Mesenchymal stem cell (in vitro differentiated cells and primary cell): ENCODE data around the gene FSD1.
A peak's percentile ranks its signal among the peaks of the same experiment; 100 is the strongest.

Experiments
- DNase-seq: peaks from one replicate; pipeline ENCODE4 v3.0.0-alpha.2; 2013
- H2AFZ ChIP-seq: one replicate; pipeline ENCODE4 v1.6.1; 2013; ENCODE audit warnings: low read depth, mild to moderate bottlenecking, control low read depth, inconsistent platforms, low read length, moderate library complexity
- H2AK5ac ChIP-seq: 2 replicates; pipeline ENCODE4 v1.6.1; 2013; ENCODE audit warnings: low read length, moderate library complexity, mild to moderate bottlenecking, inconsistent platforms; ENCODE audit not compliant: severe bottlenecking
- H2BK120ac ChIP-seq: one replicate; pipeline ENCODE4 v1.6.1; 2013; ENCODE audit warnings: low read depth, mild to moderate bottlenecking, inconsistent platforms, low read length, moderate library complexity
- H2BK12ac ChIP-seq, 2 experiments: one replicate each; pipeline ENCODE4 v1.6.1; 2013; ENCODE audit warnings: inconsistent platforms in 2 of 2, low read length in 2 of 2, mild to moderate bottlenecking in 2 of 2, moderate library complexity in 2 of 2, control low read depth in 1 of 2
- H2BK15ac ChIP-seq: one replicate; pipeline ENCODE4 v1.6.1; 2013; ENCODE audit warnings: mild to moderate bottlenecking, low read depth, inconsistent platforms; ENCODE audit not compliant: poor library complexity, severe bottlenecking
- H2BK5ac ChIP-seq: 2 replicates; pipeline ENCODE4 v1.6.1; 2013; ENCODE audit warnings: low read depth, mild to moderate bottlenecking, low read length, control low read depth, inconsistent platforms; ENCODE audit not compliant: poor library complexity, severe bottlenecking
- H3K14ac ChIP-seq, 2 experiments: one replicate each; pipeline ENCODE4 v1.6.1; 2013; ENCODE audit warnings: inconsistent platforms in 2 of 2, low read length in 2 of 2, control low read depth in 1 of 2, mild to moderate bottlenecking in 1 of 2, moderate library complexity in 1 of 2
- H3K18ac ChIP-seq, 2 experiments: one replicate each; pipeline ENCODE4 v1.6.1; 2013; ENCODE audit warnings: inconsistent platforms in 2 of 2, low read length in 2 of 2, control low read depth in 1 of 2, low read depth in 1 of 2, mild to moderate bottlenecking in 1 of 2
- H3K23ac ChIP-seq, 2 experiments: one replicate each; pipeline ENCODE4 v1.6.1; 2013; ENCODE audit warnings: inconsistent platforms in 2 of 2, low read length in 2 of 2, mild to moderate bottlenecking in 2 of 2, moderate library complexity in 2 of 2, control low read depth in 1 of 2
- H3K27ac ChIP-seq: 2 replicates; pipeline ENCODE4 v1.5.1; 2013; ENCODE audit warnings: mild to moderate bottlenecking, moderate library complexity, low read length, control low read depth, inconsistent platforms; ENCODE audit not compliant: poor library complexity, severe bottlenecking
- H3K27me3 ChIP-seq, 2 experiments: 2 replicates each; pipeline versions ENCODE4 v1.6.1 to v1.7.0; 2013; ENCODE audit warnings: low read length in 2 of 2, mild to moderate bottlenecking in 2 of 2, moderate library complexity in 2 of 2, control low read depth in 1 of 2, inconsistent platforms in 1 of 2; ENCODE audit not compliant: control insufficient read depth in 1 of 2, insufficient read depth in 1 of 2
- H3K36me3 ChIP-seq, 2 experiments: 2 replicates each; pipeline versions ENCODE4 v1.6.1 to v1.7.0; 2013; ENCODE audit warnings: low read length in 2 of 2, control low read depth in 1 of 2, inconsistent platforms in 1 of 2, low read depth in 1 of 2, mild to moderate bottlenecking in 1 of 2; ENCODE audit not compliant: insufficient read depth in 2 of 2, control insufficient read depth in 1 of 2
- H3K4ac ChIP-seq, 2 experiments: one replicate each; pipeline ENCODE4 v1.6.1; 2013; ENCODE audit warnings: inconsistent platforms in 2 of 2, low read length in 2 of 2, mild to moderate bottlenecking in 2 of 2, moderate library complexity in 2 of 2, control low read depth in 1 of 2, low read depth in 1 of 2
- H3K4me1 ChIP-seq: 2 replicates; pipeline ENCODE4 v1.6.1; 2013; ENCODE audit warnings: low read depth, low read length, control low read depth; ENCODE audit not compliant: control insufficient read depth, insufficient read depth
- H3K4me2 ChIP-seq: 2 replicates; pipeline ENCODE4 v1.6.1; 2013; ENCODE audit warnings: low read length, mild to moderate bottlenecking, inconsistent platforms; ENCODE audit not compliant: poor library complexity, severe bottlenecking
- H3K4me3 ChIP-seq, 2 experiments: 2 replicates each; pipeline versions ENCODE4 v1.5.1 to v1.7.0; 2013; ENCODE audit warnings: low read length in 2 of 2, mild to moderate bottlenecking in 2 of 2, control low read depth in 1 of 2, low read depth in 1 of 2; ENCODE audit not compliant: insufficient read depth in 1 of 2
- H3K79me1 ChIP-seq: replicated peaks from 2 replicates; pipeline ENCODE4 v1.6.1; 2013; ENCODE audit warnings: mild to moderate bottlenecking, control low read depth, low read length, inconsistent platforms; ENCODE audit not compliant: poor library complexity, severe bottlenecking
- H3K9ac ChIP-seq: 2 replicates; pipeline ENCODE4 v1.7.0; 2013; ENCODE audit warnings: mild to moderate bottlenecking, low read length, moderate library complexity
- H3K9me3 ChIP-seq: 2 replicates; pipeline ENCODE4 v1.7.0; 2013; ENCODE audit warnings: mild to moderate bottlenecking, low read length; ENCODE audit not compliant: control insufficient read depth
- H4K8ac ChIP-seq: one replicate; pipeline ENCODE4 v1.6.1; 2013; ENCODE audit warnings: inconsistent platforms, mild to moderate bottlenecking, low read length, moderate library complexity
- H4K91ac ChIP-seq: one replicate; pipeline ENCODE4 v1.6.1; 2013; ENCODE audit warnings: mild to moderate bottlenecking, low read length, inconsistent platforms
- WGBS: methylation state at CpG from one replicate; pipeline ENCODE4 v1.1.7; 2013; ENCODE audit warnings: mixed read lengths; 5-methylcytosine and 5-hydroxymethylcytosine counted together

The FSD1 gene

DNA sequence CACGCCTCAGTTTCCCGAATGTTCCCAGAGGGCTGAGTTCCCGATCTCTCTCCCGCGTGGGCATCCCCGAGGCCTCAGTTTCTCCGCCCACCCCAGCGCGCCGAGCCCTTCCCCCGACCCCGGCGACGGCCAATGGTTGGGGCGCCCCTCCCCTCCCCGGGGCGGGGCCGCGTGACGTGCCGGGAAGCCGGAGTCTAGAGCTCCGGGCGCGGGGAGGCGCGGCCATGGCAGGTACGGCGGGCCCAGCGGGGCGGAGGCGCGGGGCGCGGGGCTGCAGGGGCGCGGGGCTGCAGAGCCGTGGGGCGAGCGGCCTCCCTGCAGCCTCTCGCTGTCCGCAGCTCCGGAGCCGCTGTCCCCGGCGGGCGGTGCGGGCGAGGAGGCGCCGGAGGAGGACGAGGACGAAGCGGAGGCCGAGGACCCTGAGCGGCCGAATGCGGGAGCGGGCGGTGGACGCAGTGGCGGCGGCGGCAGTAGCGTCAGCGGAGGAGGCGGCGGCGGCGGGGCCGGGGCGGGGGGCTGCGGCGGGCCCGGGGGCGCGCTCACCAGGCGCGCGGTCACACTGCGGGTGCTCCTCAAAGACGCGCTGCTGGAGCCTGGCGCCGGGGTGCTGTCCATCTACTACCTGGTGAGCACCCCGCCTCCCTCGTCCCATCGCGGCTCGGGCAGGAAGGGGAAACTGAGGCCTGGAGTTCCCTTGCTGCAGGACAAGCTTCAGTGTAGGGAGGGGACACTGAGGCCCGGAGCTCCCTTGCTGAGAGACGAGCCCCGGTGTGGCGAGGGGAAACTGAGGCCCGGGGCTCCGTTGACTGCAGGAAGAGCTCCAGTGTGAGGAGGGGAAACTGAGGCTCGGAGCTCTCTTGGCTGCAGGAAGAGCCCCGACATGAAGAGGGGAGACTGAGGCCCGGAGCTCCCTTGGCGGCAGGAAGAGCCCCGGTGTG is 39.2 kb downstream of the FSD1 start, which contains the start of gene MPND:
Gene MPND, plus strand, starts transcription at position 193 of the 938 bp plus-strand sequence. Its CDS starts 32 bp downstream, at position 225.
- H2AFZ ChIP-seq = peak within 1 kb of the TSS; percentile 100
- no peak within 1 kb of the TSS for H2BK120ac ChIP-seq
- peak within 1 kb of the TSS; percentile 17 for H2BK15ac ChIP-seq
- H3K27ac ChIP-seq = peak within 1 kb of the TSS; percentile 87
- H3K14ac ChIP-seq = peak within 1 kb of the TSS in 1 of 2 experiments; percentile 68
- peak; percentile 84 for DNase-seq
- peak within 1 kb of the TSS; percentile 86 for H3K9ac ChIP-seq
- H3K4me1 ChIP-seq = peaks cover 15% of the 10 kb centered on the region
- H3K23ac ChIP-seq = peak within 1 kb of the TSS in 1 of 2 experiments; percentile 96
- H3K36me3 ChIP-seq = peaks cover 4 to 7% of the 10 kb centered on the region in 2 experiments
- no peaks in the 10 kb centered on the region for H3K27me3 ChIP-seq
- peak within 1 kb of the TSS; percentile 91 for H3K4me2 ChIP-seq
- 12% methylated on average over 60 of the region's 101 CpGs for WGBS
- H3K4me3 ChIP-seq = peak within 1 kb of the TSS; percentile 95 to 96
- H3K18ac ChIP-seq = peak within 1 kb of the TSS; percentile 33 to 96
- peak within 1 kb of the TSS; percentile 96 for H4K8ac ChIP-seq
- H2BK5ac ChIP-seq = peak within 1 kb of the TSS; percentile 15
- peaks cover 13% of the 10 kb centered on the region for H3K79me1 ChIP-seq
- H3K4ac ChIP-seq = peak within 1 kb of the TSS; percentile 7 to 79
- peak within 1 kb of the TSS; percentile 50 for H4K91ac ChIP-seq
- peak within 1 kb of the TSS in 1 of 2 experiments; percentile 92 for H2BK12ac ChIP-seq
- no peaks in the 10 kb centered on the region for H3K9me3 ChIP-seq
- H2AK5ac ChIP-seq = peak within 1 kb of the TSS; percentile 15

- WGBS = 95% methylated on average over 15 of the region's 15 CpGs
- Histone ChIP-seq H2BK12ac (no peak overlapping the region), H3K36me3 (peaks cover 4 to 13% of the 10 kb centered on the region in 2 experiments)
Observed at GRCh38 chr19:4345342-4346019, 41.1 kb downstream of the FSD1 start.

GRCh38 chr19:4346020-4346383 is 41.6 kb downstream of the FSD1 start:
- H3K27me3 ChIP-seq = no peaks in the 10 kb centered on the region
- peaks cover 4 to 17% of the 10 kb centered on the region in 2 experiments for H3K36me3 ChIP-seq
- H3K14ac ChIP-seq = no peak overlapping the region
- H3K27ac ChIP-seq = no peak overlapping the region
- no peak overlapping the region for H2BK5ac ChIP-seq
- DNase-seq = no peak
- H3K9ac ChIP-seq = no peak overlapping the region
- 89% methylated on average over 6 of the region's 6 CpGs for WGBS
- H4K8ac ChIP-seq = no peak overlapping the region
- H2BK120ac ChIP-seq = no peak overlapping the region
- peak overlapping the region; percentile 23 for H2BK15ac ChIP-seq
- H3K23ac ChIP-seq = no peak overlapping the region
- H3K4ac ChIP-seq = no peak overlapping the region
- H2AK5ac ChIP-seq = no peak overlapping the region
- no peak overlapping the region for H4K91ac ChIP-seq
- peaks cover 12% of the 10 kb centered on the region for H3K4me1 ChIP-seq
- no peak overlapping the region for H3K18ac ChIP-seq
- no peak overlapping the region for H2BK12ac ChIP-seq
- H3K79me1 ChIP-seq = peaks cover 13% of the 10 kb centered on the region
- no peak overlapping the region for H2AFZ ChIP-seq
- no peak overlapping the region for H3K4me2 ChIP-seq
- H3K9me3 ChIP-seq = no peaks in the 10 kb centered on the region
- H3K4me3 ChIP-seq = no peak overlapping the region

More at GRCh38 chr19:4345342-4346019, 41.1 kb downstream of the FSD1 start:
- no peak for DNase-seq
- Histone ChIP-seq H3K4me1 (peaks cover 12% of the 10 kb centered on the region), H3K4me2 (no peak overlapping the region), H2AFZ (no peak overlapping the region), H3K4me3 (no peak overlapping the region), H4K91ac (no peak overlapping the region), H3K23ac (no peak overlapping the region), H3K14ac (no peak overlapping the region), H2BK15ac (peak overlapping the region; percentile 23), H3K9ac (no peak overlapping the region), H3K9me3 (no peaks in the 10 kb centered on the region), H2BK5ac (no peak overlapping the region), H2AK5ac (no peak overlapping the region), H3K27me3 (no peaks in the 10 kb centered on the region), H4K8ac (no peak overlapping the region), H3K18ac (no peak overlapping the region), H3K4ac (no peak overlapping the region), H3K79me1 (peaks cover 13% of the 10 kb centered on the region), H3K27ac (no peak overlapping the region), H2BK120ac (no peak overlapping the region)

GRCh38 chr19:4347521-4347920 is 43.1 kb downstream of the FSD1 start:
- H3K27me3 ChIP-seq = no peaks in the 10 kb centered on the region
- no peak overlapping the region for H2BK15ac ChIP-seq
- no peak overlapping the region for H3K9ac ChIP-seq
- H3K4me2 ChIP-seq = no peak overlapping the region
- peaks cover 7% of the 10 kb centered on the region for H3K4me1 ChIP-seq
- H3K14ac ChIP-seq = no peak overlapping the region
- 10% methylated on average over 3 of the region's 6 CpGs for WGBS
- H2AFZ ChIP-seq = no peak overlapping the region
- peaks cover 4 to 17% of the 10 kb centered on the region in 2 experiments for H3K36me3 ChIP-seq
- H4K91ac ChIP-seq = no peak overlapping the region
- no peak overlapping the region for H2BK120ac ChIP-seq
- no peak overlapping the region for H3K4me3 ChIP-seq
- no peak overlapping the region for H3K18ac ChIP-seq
- no peak overlapping the region for H3K23ac ChIP-seq
- H3K79me1 ChIP-seq = peaks cover 12% of the 10 kb centered on the region
- no peak overlapping the region for H3K4ac ChIP-seq
- peak; percentile 98 for DNase-seq
- no peaks in the 10 kb centered on the region for H3K9me3 ChIP-seq
- no peak overlapping the region for H2AK5ac ChIP-seq
- H2BK12ac ChIP-seq = no peak overlapping the region
- H3K27ac ChIP-seq = no peak overlapping the region
- H2BK5ac ChIP-seq = no peak overlapping the region
- H4K8ac ChIP-seq = no peak overlapping the region
